ENCODE data around the gene MAN1B1. TPM values are rescaled to one million over a fixed set of nuclear protein-coding genes. Genes with fewer than 3 reads are reported as not detected.

Gene MAN1B1
- total and polyA plus RNA-seq, 2 of the 4 experiments (the other 2 are of a cell fraction) = 28.7 to 55.1 TPM

DNA sequence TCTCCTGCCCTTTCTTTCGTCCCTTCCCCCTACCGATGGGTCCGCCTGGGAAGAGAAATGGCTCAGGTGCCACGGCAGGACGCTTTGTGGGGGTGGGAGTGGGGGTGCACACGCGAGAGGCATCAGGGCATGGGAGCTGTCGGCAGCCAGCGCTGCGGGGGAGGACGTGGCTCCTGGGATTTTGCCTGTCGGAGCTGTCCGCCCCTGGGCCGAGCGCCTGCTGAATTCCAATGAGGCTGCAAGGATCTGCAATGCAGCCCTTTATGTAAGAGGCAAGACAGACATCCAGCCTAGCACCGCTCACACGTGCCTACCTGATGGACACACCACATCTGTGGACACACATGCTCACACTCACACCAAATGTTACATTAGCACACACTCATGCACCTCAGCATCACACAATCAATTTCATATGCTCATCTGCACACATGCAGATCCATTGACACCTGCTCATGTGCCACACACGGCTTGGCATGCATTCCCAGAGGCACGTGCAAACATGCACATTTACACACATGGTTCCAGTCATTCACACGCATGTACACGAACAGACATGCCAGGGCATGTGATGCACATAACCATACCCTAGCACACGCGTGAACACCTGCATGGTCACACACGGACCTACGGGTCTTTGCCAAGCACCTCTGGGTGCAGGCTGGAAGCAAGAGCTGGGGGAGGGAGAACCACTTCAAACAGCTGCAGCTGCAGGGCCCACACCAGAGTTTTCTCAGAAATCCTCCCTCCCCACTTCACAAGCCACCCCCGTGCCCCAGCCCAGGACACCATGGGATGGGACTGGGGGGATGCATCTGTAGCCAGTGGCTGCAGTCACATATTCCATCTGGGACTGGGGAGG, 53.6 kb downstream of the MAN1B1 start:
- Histone ChIP-seq H3K4me3 (ENCODE audit: insufficient read depth, low read depth, low read length) (no peak overlapping the region), H4K5ac (ENCODE audit: low read depth, low read length) (no peak overlapping the region), H3K9me3 (ENCODE audit: control insufficient read depth, insufficient read depth, low read length) (no peaks in the 10 kb centered on the region), H3K27ac (ENCODE audit: insufficient read depth, low read length) (no peak overlapping the region), H2AK9ac (replicated peaks; ENCODE audit: low read depth, low read length, poor library complexity) (peak overlapping the region; percentile 16), H3K27me3 (ENCODE audit: control insufficient read depth, insufficient read depth, low read length) (peaks cover 69% of the 10 kb centered on the region), H3K9me1 (ENCODE audit: insufficient read depth, low read length) (peaks cover 4% of the 10 kb centered on the region; the same call in 1 of the 2 replicates), H3K14ac (replicated peaks; ENCODE audit: low read depth, low read length) (no peak overlapping the region), H3K23ac (ENCODE audit: low read depth, low read length) (no peak overlapping the region; the same call in 1 of the 2 replicates), H2AFZ (replicated peaks; ENCODE audit: low read length, poor library complexity) (no peak overlapping the region), H2BK120ac (ENCODE audit: low read depth, low read length) (no peak overlapping the region), H4K8ac (ENCODE audit: low read depth in 2 of 2, low read length in 2 of 2) (no peak overlapping the region), H2BK15ac (ENCODE audit: low read depth, low read length) (no peak overlapping the region), H3K18ac (ENCODE audit: low read depth, low read length) (no peak overlapping the region), H3K4ac (ENCODE audit: low read depth, low read length) (no peak overlapping the region), H4K91ac (ENCODE audit: insufficient read depth, low read depth, low read length) (no peak overlapping the region), H3K56ac (ENCODE audit: extremely low read depth, insufficient read depth, low read length) (no peak overlapping the region), H4K20me1 (ENCODE audit: insufficient read depth, low read length) (no peaks in the 10 kb centered on the region; the same call in 1 of the 2 replicates), H3K4me1 (ENCODE audit: control insufficient read depth, insufficient read depth, low read length) (no peaks in the 10 kb centered on the region; the same call in 1 of the 2 replicates), H3K79me1 (ENCODE audit: low read depth in 1 of 2, low read length in 2 of 2) (no peaks in the 10 kb centered on the region), H2AK5ac (ENCODE audit: low read depth, low read length) (no peak overlapping the region), H2BK20ac (ENCODE audit: low read depth, low read length) (no peak overlapping the region), H2BK5ac (ENCODE audit: low read depth, low read length, poor library complexity, severe bottlenecking) (no peak overlapping the region), H3K4me2 (ENCODE audit: low read depth, low read length) (no peak overlapping the region), H3K36me3 (ENCODE audit: control insufficient read depth, insufficient read depth, low read length) (no peaks in the 10 kb centered on the region), H3K9ac (ENCODE audit: low read depth, low read length) (no peak overlapping the region)
- ChIA-PET CTCF (no interaction called here), POLR2A (ENCODE audit: unreplicated experiment) (no interaction called here)
- in situ Hi-C loops (cut with MboI; ENCODE audit: low sequenced_read_pairs) (no loop called here), dilution Hi-C loops (cut with HindIII; ENCODE audit: low sequenced_read_pairs, unreplicated experiment) (no loop called here), intact Hi-C loops (cut with micrococcal nuclease) (no loop called here)
- DNase-seq (no peak), ATAC-seq (ENCODE audit: low read depth) (no peak)
- WGBS, 2 experiments (ENCODE audit: extremely low coverage in 2 of 2, insufficient read length in 1 of 2) = 39% methylated on average over 11 of the region's 26 CpGs; no CpG with 5 or more reads in 1 of the 2 experiments
- TF ChIP-seq, protein P1, sequence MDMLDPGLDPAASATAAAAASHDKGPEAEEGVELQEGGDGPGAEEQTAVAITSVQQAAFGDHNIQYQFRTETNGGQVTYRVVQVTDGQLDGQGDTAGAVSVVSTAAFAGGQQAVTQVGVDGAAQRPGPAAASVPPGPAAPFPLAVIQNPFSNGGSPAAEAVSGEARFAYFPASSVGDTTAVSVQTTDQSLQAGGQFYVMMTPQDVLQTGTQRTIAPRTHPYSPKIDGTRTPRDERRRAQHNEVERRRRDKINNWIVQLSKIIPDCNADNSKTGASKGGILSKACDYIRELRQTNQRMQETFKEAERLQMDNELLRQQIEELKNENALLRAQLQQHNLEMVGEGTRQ (IDR thresholded peaks at IDR 0.05; ENCODE audit: low read depth, low read length) = no peak
- no peak for TF ChIP-seq NFE2L2 (IDR thresholded peaks at IDR 0.05; ENCODE audit: low read depth, low read length)
- no peak for TF ChIP-seq CHD1 (IDR thresholded peaks at IDR 0.05; ENCODE audit: low read depth, low read length)
- TF ChIP-seq, protein P2, sequence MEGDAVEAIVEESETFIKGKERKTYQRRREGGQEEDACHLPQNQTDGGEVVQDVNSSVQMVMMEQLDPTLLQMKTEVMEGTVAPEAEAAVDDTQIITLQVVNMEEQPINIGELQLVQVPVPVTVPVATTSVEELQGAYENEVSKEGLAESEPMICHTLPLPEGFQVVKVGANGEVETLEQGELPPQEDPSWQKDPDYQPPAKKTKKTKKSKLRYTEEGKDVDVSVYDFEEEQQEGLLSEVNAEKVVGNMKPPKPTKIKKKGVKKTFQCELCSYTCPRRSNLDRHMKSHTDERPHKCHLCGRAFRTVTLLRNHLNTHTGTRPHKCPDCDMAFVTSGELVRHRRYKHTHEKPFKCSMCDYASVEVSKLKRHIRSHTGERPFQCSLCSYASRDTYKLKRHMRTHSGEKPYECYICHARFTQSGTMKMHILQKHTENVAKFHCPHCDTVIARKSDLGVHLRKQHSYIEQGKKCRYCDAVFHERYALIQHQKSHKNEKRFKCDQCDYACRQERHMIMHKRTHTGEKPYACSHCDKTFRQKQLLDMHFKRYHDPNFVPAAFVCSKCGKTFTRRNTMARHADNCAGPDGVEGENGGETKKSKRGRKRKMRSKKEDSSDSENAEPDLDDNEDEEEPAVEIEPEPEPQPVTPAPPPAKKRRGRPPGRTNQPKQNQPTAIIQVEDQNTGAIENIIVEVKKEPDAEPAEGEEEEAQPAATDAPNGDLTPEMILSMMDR (conservative IDR thresholded peaks at IDR 0.05; ENCODE audit: low read depth, low read length) = no peak
- no peak for TF ChIP-seq MXI1 (IDR thresholded peaks at IDR 0.05; ENCODE audit: borderline replicate concordance, low read depth, low read length)
- BruUV-seq (replicated peaks) = no TSS peak
